ENCODE results near the gene SCYL1. TPM values are rescaled to one million over a fixed set of nuclear protein-coding genes. Genes with fewer than 3 reads are reported as not detected.

Gene SCYL1
- total RNA-seq, 2 experiments from 2014 or later: 56.8 to 62.9 TPM

DNA sequence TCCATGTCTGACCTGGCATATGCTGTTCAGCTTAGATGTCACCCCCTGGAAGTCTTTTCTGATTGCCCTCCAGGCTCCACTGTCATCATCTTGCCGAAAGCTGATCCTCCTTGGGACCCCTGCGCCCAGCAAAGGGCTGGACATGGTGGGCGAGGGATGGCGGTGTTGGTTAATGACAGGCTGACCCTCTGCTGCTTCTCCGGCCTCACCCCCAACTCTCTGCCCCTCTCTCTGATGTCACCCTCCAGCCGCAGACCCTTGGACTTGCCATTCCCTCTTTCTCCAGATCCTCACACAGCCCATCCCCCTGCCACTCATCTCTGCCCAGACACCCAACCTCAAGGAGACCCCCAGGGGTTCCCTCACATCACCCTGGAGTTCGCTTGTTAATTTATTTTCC lies 53.3 kb downstream of the SCYL1 start:
- DNase-seq (ENCODE audit: low spot score): no peak
- intact Hi-C loops (cut with micrococcal nuclease; ENCODE audit: unreplicated experiment): loop anchor here (10.0 kb wide), 1 partner anchor 723 kb away; no protein-coding TSS in a partner anchor
- H3K36me3 ChIP-seq (ENCODE audit: insufficient read depth, low read length): peaks cover 28% of the 10 kb centered on the region
- no peaks in the 10 kb centered on the region for H3K9me3 ChIP-seq (ENCODE audit: low read length)
- POLR2A ChIA-PET: interaction anchor here (0.5 to 2.7 kb wide), 2 partner anchors 10 to 14 kb away, joined by 3 to 17 read pairs; no protein-coding TSS in a partner anchor
- no peak for TF ChIP-seq EZH2phosphoT487 (IDR thresholded peaks at IDR 0.05; ENCODE audit: borderline replicate concordance, low read depth, low read length)
- TF ChIP-seq, protein P1, sequence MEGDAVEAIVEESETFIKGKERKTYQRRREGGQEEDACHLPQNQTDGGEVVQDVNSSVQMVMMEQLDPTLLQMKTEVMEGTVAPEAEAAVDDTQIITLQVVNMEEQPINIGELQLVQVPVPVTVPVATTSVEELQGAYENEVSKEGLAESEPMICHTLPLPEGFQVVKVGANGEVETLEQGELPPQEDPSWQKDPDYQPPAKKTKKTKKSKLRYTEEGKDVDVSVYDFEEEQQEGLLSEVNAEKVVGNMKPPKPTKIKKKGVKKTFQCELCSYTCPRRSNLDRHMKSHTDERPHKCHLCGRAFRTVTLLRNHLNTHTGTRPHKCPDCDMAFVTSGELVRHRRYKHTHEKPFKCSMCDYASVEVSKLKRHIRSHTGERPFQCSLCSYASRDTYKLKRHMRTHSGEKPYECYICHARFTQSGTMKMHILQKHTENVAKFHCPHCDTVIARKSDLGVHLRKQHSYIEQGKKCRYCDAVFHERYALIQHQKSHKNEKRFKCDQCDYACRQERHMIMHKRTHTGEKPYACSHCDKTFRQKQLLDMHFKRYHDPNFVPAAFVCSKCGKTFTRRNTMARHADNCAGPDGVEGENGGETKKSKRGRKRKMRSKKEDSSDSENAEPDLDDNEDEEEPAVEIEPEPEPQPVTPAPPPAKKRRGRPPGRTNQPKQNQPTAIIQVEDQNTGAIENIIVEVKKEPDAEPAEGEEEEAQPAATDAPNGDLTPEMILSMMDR (conservative IDR thresholded peaks at IDR 0.05; ENCODE audit: low read length): no peak
- no peaks in the 10 kb centered on the region for H3K9me2 ChIP-seq (ENCODE audit: insufficient read depth, low read length)
- peak overlapping the region; percentile 54 for H3K27ac ChIP-seq (ENCODE audit: low read depth, low read length, poor library complexity, severe bottlenecking)
- H4K20me1 ChIP-seq (ENCODE audit: insufficient read depth, low read length): no peaks in the 10 kb centered on the region
- H3K4me2 ChIP-seq (ENCODE audit: low read length): peak overlapping the region; percentile 94; the same call in 1 of the 2 replicates
- H3K79me2 ChIP-seq (ENCODE audit: insufficient read depth, low read depth, low read length): peaks cover 9% of the 10 kb centered on the region; the same call in 1 of the 2 replicates
- no peak overlapping the region for H2AFZ ChIP-seq (ENCODE audit: low read length)
- CTCF ChIA-PET (ENCODE audit: unreplicated experiment): interaction anchor here (1.1 to 2.1 kb wide), 2 partner anchors 9 to 16 kb away, joined by 4 to 11 read pairs; no protein-coding TSS in a partner anchor
- BruUV-seq (replicated peaks): no TSS peak
- no peak overlapping the region for H3K4me3 ChIP-seq (ENCODE audit: low read depth, low read length, poor library complexity, severe bottlenecking)
- H3K4me1 ChIP-seq (ENCODE audit: insufficient read depth, low read length, poor library complexity, severe bottlenecking): peaks cover 41% of the 10 kb centered on the region

DNA sequence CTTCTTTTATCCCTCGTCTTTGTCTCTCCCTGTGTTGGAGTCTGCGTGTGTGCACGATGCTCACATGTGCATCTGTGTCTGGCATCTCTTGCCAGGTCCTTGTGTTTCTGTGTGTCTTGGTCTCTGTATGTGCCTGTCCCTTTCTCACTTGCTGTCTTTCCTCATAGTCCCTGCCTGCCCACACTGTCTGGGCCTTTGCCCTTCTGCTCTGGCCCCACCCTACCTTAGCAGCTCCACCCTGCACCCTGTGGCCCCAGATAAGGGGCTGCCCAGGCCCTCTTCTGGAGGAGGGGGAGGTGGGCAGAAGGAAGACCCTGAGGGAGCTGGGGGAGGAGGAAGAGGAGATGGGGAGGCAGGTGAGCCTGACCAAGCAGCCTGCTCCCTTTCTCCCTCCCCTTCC lies 53.8 kb downstream of the SCYL1 start:
- POLR2A ChIA-PET: interaction anchor here (1.3 kb wide), 1 partner anchor 9 kb away, joined by 7 read pairs; no protein-coding TSS in a partner anchor
- Histone ChIP-seq H3K4me3 (ENCODE audit: low read depth, low read length, poor library complexity, severe bottlenecking) (no peak overlapping the region), H3K27ac (ENCODE audit: low read depth, low read length, poor library complexity, severe bottlenecking) (no peak overlapping the region), H3K4me1 (ENCODE audit: insufficient read depth, low read length, poor library complexity, severe bottlenecking) (peaks cover 35% of the 10 kb centered on the region), H3K9me3 (ENCODE audit: low read length) (no peaks in the 10 kb centered on the region), H3K79me2 (ENCODE audit: insufficient read depth, low read depth, low read length) (peaks cover 9% of the 10 kb centered on the region; the same call in 1 of the 2 replicates), H3K4me2 (ENCODE audit: low read length) (no peak overlapping the region; the same call in 1 of the 2 replicates), H3K36me3 (ENCODE audit: insufficient read depth, low read length) (peaks cover 23% of the 10 kb centered on the region), H4K20me1 (ENCODE audit: insufficient read depth, low read length) (no peaks in the 10 kb centered on the region), H3K9me2 (ENCODE audit: insufficient read depth, low read length) (no peaks in the 10 kb centered on the region), H2AFZ (ENCODE audit: low read length) (no peak overlapping the region)
- intact Hi-C loops (cut with micrococcal nuclease; ENCODE audit: unreplicated experiment): loop anchor here (10.0 kb wide), 1 partner anchor 724 kb away; no protein-coding TSS in a partner anchor
- CTCF ChIA-PET (ENCODE audit: unreplicated experiment): no interaction called here
- TF ChIP-seq, protein P1 (conservative IDR thresholded peaks at IDR 0.05; ENCODE audit: low read length): no peak
- no peak for TF ChIP-seq EZH2phosphoT487 (IDR thresholded peaks at IDR 0.05; ENCODE audit: borderline replicate concordance, low read depth, low read length)
- no TSS peak for BruUV-seq (replicated peaks)
- DNase-seq (ENCODE audit: low spot score): no peak

DNA sequence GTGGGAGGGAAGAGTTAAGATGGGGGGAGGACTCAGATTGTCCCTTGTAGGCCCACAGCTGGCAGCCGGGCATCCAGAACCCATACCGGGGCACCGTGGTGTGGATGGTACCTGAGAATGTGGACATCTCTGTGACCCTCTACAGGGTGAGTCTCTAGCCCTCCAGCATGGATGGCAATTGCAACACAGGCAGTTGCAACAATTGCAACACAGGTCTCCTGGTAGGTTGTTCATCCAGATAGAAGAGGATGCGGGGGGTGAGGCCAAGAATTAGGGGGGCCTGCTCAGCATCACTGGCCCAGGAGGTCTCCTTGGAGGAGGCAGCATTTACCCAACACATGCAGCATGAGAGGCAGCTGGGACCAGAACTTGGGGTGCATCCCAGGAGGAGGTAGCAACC lies 54.4 kb downstream of the SCYL1 start:
- no TSS peak for BruUV-seq (replicated peaks)
- intact Hi-C loops (cut with micrococcal nuclease; ENCODE audit: unreplicated experiment): loop anchor here (10.0 kb wide), 1 partner anchor 724 kb away; no protein-coding TSS in a partner anchor
- ChIA-PET POLR2A (interaction anchor here (1.3 kb wide), 1 partner anchor 8 kb away, joined by 7 read pairs; no protein-coding TSS in a partner anchor), CTCF (ENCODE audit: unreplicated experiment) (no interaction called here)
- TF ChIP-seq, protein P1 (conservative IDR thresholded peaks at IDR 0.05; ENCODE audit: low read length): no peak
- no peak for TF ChIP-seq EZH2phosphoT487 (IDR thresholded peaks at IDR 0.05; ENCODE audit: borderline replicate concordance, low read depth, low read length)
- H3K4me1 ChIP-seq (ENCODE audit: insufficient read depth, low read length, poor library complexity, severe bottlenecking): peaks cover 32% of the 10 kb centered on the region
- H2AFZ ChIP-seq (ENCODE audit: low read length): no peak overlapping the region
- H3K9me3 ChIP-seq (ENCODE audit: low read length): no peaks in the 10 kb centered on the region
- no peak for DNase-seq (ENCODE audit: low spot score)
- H3K36me3 ChIP-seq (ENCODE audit: insufficient read depth, low read length): peaks cover 22% of the 10 kb centered on the region
- H4K20me1 ChIP-seq (ENCODE audit: insufficient read depth, low read length): no peaks in the 10 kb centered on the region
- H3K27ac ChIP-seq (ENCODE audit: low read depth, low read length, poor library complexity, severe bottlenecking): no peak overlapping the region
- no peaks in the 10 kb centered on the region for H3K9me2 ChIP-seq (ENCODE audit: insufficient read depth, low read length)
- H3K79me2 ChIP-seq (ENCODE audit: insufficient read depth, low read depth, low read length): peaks cover 9% of the 10 kb centered on the region; the same call in 1 of the 2 replicates
- H3K4me2 ChIP-seq (ENCODE audit: low read length): no peak overlapping the region
- H3K4me3 ChIP-seq (ENCODE audit: low read depth, low read length, poor library complexity, severe bottlenecking): no peak overlapping the region
